Mucosa of gallbladder (tissue), 1 donor: ENCODE results near the gene MPIG6B. TPM values are rescaled to one million over a fixed set of nuclear protein-coding genes. Genes with fewer than 3 reads are reported as not detected.

Source experiments
- DNase-seq: peaks from one replicate; pipeline ENCODE4 v3.0.0-alpha.2; 2020; ENCODE audit warnings: low spot score
- total RNA-seq: library from RNA; stranded (reverse); gene quantifications from one replicate; pipeline ENCODE4 v1.2.1, GENCODE V29; 2021
- donor health status: DM: no; HTN: no; CAD: no.

The MPIG6B gene
- total RNA-seq = 0.37 TPM

DNA sequence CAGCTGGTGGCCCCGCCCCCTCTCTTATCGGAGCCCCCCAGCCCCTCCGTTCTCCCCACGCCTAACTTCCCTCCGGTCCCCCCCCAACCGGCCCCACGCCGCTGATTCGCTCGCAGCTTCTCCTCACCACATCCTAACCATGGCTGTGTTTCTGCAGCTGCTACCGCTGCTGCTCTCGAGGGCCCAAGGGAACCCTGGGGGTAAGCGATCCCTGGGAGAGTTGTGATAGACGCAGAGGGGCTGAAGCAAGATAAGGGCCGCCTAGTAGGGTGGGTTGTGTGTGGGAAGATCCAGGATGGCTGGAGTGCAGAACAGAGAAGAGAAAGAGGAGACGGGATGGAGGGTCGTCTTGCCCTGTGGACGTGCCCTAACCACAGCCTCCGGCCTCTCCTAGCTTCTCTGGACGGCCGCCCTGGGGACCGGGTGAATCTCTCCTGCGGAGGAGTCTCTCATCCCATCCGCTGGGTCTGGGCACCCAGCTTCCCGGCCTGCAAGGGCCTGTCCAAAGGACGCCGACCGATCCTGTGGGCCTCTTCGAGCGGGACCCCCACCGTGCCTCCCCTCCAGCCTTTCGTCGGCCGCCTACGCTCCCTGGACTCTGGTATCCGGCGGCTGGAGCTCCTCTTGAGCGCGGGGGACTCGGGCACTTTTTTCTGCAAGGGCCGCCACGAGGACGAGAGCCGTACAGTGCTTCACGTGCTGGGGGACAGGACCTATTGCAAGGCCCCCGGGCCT, at the start of gene MPIG6B:
MPIG6B (plus strand) TSS at position 129 of the 735 bp plus-strand sequence; CDS start at position 140, 11 bp downstream.
- no peak for DNase-seq

- DNase-seq = no peak
These were observed 46.8 kb upstream of the MPIG6B start for GRCh38 chr6:31676322-31676903.

GRCh38 chr6:31676904-31677303, 46.3 kb upstream of the MPIG6B start:
- no peak for DNase-seq

DNA sequence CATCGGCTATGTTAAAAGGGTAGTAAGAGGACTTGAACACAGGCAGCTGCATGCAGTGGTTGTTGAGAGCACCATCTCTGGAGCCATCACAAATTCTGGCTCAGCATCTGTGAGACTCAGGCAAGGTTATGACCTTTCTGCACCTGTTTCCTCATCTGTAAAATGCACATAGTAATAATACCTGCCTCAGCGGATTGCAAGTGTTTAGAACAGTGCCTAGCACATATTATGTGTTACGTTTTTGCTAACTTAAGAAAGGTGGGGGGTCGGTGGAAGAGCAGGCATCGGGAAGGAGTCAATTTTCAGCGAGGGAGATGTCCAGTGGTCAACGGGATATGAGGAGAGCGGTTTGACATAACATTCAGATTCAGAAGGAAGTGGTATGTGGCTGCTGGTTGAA, 45.2 kb upstream of the MPIG6B start:
- DNase-seq = no peak

DNA sequence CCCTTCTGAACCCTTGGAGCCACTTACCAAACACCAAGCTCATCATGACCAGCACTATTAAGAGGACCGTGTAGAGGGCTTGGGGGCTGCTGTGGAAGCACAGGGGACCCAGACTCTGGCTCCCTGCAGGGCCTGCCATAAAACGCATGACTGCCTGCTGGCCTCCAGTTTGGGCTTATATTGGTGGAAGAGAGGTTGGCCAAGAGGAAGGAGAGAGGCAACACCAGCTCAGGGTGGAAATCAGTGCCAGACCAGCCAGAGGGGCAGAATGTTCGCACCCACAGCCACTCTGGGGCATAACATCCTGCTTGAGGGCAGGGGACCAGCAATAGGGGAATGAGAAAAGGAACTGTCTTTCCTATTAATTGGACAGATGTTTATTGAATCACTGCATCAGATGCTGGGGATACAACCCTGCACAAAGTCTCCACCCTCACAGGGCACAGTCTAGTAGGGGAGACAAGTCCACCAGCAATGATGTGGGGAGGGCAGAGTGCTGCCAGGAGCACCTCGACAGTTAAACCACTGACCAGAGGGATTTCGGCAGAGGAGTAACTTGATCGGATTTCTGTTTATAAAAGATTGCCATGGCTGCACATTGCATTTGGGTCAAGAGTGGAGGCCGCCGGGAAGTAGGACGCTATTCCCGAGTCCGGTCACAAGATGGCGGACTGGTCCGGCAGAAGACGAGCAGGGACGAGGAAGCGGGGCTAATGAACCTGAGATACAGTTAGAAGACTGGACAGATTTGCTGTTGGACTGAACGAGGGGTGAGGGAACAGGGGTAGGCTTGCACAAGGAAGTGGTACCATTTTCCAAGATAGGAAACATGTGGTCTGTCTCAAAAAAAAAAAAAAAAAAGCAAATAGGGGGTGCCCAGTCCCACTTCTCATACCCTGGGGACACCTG, 42.7 kb upstream of the MPIG6B start, which contains the start of gene LY6G5C:
LY6G5C (minus strand) TSS at position 842 of the 909 bp plus-strand sequence; CDS start at position 148, 694 bp downstream.
- DNase-seq = peak; percentile 85

DNA sequence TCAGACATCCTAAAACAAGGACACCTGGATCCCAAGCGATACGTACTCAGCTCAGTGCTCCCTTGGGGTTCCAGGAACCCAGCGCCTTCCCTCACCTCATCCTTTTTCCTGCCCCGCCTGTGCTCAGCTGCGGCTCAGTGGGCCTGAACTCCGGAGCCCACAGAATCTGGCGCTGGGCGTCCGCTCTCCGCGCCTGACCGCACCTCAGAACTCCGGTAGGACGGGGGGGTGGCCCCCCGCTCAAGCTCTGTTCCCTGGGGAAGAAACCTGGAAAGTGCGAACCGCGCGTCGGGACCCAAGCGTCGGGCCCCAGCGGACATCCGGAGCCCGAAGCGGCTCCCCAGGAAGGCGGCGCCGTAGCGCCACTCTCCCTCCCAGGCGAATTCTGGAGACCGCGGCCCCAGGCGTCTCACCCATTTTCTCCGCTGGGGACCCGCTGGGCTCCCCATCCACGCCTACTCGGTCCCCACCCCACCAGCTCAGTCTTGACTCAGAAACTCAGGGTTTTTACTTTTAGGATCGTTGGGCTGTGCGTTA, 42.0 kb upstream of the MPIG6B start:
- DNase-seq = no peak

DNA sequence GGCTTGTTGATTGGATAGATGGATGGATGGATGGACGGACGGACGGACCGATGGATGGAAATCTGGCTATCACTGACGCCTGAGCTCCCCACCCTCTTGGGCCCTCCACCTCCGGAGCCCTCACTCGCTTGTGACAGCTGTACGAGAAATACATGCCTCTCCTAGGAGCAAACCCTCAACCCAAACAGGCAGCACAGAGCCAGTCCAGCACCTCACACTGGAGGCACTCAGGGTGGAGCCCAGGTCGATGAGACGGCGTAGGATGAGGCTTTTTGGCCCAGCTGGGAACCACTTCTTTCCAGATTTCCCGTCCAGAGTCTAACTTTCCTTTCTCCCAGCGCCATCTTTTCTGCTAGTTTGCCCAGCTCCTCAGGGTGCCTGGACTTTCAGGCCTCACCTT, 39.6 kb upstream of the MPIG6B start:
- DNase-seq = no peak

DNA sequence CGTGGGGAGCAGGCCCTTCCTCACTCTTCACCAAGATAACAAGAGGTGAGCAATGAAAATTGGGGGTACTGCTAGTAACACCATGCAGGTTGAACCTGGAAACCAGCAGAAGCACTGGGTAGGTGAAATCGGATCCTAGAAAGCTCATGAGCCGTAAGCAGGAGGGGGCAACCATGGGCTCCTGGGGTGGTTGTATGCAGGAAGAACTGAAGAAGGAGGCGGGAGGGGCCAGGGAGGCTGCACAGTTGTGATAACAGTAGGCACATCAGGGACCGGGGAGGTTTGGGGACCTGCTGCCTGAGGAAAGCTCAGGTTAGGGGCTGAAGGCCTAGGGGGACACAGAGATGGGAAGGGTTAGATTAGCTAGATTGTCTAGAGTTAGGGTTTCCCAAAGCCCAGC, 36.7 kb upstream of the MPIG6B start:
- no peak for DNase-seq

- no peak for DNase-seq
These were observed 35.9 kb upstream of the MPIG6B start for GRCh38 chr6:31687321-31687720.

DNA sequence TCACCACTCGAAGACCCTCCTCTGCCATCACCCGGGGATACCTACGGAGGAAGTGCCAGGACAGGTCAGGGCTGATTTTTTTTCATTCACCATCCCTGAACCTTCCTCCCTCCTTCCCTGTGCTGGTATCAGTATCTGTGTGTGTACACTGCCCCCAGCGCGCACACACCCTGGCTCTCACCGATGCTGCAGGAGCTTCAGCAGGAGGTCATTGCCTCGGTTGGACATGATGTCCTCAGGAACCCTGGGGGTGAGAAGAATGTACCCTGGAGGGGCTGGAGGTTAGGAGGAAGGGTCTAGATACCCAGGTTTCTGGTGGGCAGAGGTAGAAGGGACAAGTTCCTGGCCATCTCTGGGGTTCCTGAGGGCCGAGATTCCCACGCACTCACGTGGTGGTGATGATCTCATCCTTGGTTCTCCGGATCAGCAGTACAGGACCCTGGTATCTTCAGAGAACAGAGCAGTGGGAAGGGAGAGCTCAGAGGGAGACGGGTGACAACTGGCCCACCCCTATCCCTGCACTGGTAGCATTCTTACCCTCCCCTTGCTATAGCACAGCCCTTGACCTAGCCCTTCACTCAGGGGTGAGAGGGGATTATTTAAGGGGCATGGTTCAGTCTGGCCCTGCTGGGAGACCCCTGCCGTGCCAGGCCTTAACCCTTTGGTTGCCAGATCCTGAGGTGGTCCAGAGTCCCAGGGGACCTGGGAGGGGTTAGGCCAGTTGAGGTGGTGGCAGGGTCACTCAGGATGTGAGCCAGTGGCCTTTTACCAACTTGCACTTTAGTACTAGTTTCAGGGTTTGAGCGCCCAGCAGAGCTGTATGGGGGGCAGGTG, 35.1 kb upstream of the MPIG6B start:
- DNase-seq = no peak

DNA sequence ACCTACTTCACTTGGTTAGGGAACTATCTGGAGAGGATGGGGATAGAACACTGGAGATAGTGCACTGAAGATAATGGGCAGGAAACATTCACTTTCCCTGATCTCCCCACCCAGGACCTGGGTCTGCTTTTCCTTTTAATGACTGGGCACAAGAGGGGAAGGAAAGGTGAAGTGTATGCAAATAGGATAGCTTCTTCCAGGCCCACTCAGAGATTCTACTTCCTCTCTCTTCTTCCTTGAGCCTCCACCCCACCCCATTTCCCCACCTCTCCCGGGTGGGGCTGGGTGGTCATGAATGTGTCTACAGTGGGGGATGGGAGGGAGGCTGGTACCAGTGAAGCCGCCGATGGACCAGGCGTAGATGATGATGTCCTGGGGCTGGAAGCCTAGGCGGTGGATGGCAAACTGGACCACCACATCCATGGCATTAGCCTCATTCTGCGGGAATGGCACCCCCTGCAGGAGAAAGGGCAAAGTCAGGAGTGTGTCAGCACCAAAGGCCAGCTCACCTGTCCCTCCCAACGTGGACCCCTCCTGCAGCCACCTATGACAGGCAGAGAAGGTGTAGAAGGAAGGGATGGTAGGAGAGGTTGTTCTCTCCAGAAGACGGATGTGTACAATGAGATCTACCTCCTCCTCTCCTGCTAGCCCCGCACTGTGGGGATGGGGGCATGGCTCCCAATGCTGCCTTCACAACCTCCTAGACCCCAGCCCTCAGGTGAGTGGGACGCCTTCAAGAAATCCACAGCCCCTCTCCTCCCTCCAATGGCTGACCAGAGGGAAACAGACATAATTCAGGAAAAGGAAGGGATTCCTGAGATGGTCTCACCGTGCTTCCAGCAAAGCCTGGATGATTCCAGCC, 33.7 kb upstream of the MPIG6B start:
- no peak for DNase-seq

GRCh38 chr6:31690231-31691077, 32.7 kb upstream of the MPIG6B start:
- DNase-seq = peak; percentile 36

DNA sequence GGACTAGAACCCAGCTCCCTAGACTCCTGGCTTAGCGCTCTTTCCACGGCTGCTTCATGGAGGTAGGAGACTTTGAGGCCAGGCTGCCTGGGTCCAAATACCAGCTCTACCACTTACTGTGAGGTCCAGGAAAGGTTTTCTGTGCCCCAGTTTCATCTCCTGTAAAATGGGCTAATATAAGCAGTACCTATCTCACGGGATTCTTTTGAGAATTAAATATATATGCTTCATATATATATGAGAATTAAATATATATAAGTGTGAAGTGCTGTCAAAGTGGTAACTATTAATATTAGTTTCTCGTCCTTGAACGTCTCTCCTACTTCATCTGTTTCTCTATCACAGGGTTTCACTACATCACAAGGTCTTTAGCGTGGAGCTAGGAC, 32.1 kb upstream of the MPIG6B start:
- DNase-seq = no peak

GRCh38 chr6:31691564-31692108, 31.5 kb upstream of the MPIG6B start:
- DNase-seq = no peak

GRCh38 chr6:31692353-31692752, 30.8 kb upstream of the MPIG6B start:
- no peak for DNase-seq

DNA sequence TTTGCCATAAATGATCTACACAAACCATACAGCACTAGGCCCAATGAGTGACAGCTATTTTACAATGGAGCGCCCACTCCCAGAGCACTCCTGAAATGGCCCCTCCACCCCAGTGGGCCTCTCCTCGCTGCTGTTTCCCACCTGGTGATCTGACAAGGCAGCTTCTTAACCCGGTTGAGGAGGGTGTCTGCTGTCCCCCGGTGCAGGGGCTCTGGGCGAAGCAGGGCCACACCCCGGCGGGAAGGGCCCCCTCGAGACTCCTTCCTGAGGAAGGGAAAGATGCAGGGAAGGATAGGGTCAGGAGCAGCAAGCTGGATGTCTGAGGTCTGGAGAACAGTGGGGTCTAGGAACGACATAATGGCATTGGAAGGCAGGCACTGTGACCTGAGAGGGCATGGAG, 30.3 kb upstream of the MPIG6B start:
- no peak for DNase-seq

DNA sequence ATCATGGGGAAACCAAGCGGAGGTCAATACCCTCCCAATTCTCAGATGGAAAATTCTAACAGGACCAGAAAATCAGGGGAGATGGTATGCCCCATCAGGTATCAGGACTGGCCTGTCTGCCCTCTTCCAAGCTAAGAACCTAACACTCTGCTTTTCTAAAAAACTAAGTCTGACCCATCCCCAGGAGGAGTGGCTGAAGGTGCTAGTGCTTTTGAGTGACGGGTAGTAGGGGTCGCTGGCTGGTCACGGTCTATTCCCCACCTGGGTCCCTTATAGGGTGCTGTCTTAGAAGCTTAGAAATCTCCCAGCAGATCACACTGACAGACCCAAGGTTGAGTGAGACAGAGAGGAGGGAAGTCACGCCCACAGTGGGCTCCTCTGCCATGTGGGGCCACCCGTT, 29.6 kb upstream of the MPIG6B start:
- no peak for DNase-seq

DNA sequence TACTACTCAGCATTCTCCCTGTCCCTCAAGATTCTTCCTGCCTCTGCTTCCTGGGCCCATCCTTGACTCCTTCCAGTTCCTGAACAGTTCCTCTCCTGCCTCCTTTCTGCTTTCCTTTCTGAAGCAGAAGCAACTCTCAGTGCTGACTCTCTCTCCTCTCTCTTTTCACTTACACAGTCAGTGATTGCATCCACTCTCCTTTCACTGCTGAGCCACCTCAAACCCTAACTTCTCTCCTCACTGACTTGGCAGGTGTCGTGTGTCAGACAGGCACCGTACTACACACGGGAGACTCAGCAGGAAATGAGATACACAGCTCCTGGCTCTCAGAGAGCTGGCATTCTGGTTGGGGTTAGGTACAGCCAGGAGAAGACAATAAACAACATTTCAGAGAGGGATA, 25.6 kb upstream of the MPIG6B start:
- DNase-seq = no peak
